ENCODE results near the gene PLCL1.

- TF ChIP-seq EZH2 (IDR thresholded peaks at IDR 0.05) (no peak), POLR2AphosphoS5 (IDR thresholded peaks at IDR 0.05; ENCODE audit: borderline replicate concordance, low read depth, low read length) (no peak), FOXP2 (optimal IDR thresholded peaks at IDR 0.05; ENCODE audit: control extremely low read depth, extremely low read length, insufficient read depth) (no peak)
Measured at GRCh38 chr2:198191651-198192050, 387.3 kb downstream of the PLCL1 start.

Data from SK-N-MC (cell line).